Cerebellar nuclear complex (tissue), 1 donor: ENCODE data around the gene VRK2.

ENCODE experiments used
- DNase-seq, 2 experiments: peaks; one replicate each; lab custom pipeline; 2025; lab: John Stamatoyannopoulos, UW

The VRK2 gene

DNA sequence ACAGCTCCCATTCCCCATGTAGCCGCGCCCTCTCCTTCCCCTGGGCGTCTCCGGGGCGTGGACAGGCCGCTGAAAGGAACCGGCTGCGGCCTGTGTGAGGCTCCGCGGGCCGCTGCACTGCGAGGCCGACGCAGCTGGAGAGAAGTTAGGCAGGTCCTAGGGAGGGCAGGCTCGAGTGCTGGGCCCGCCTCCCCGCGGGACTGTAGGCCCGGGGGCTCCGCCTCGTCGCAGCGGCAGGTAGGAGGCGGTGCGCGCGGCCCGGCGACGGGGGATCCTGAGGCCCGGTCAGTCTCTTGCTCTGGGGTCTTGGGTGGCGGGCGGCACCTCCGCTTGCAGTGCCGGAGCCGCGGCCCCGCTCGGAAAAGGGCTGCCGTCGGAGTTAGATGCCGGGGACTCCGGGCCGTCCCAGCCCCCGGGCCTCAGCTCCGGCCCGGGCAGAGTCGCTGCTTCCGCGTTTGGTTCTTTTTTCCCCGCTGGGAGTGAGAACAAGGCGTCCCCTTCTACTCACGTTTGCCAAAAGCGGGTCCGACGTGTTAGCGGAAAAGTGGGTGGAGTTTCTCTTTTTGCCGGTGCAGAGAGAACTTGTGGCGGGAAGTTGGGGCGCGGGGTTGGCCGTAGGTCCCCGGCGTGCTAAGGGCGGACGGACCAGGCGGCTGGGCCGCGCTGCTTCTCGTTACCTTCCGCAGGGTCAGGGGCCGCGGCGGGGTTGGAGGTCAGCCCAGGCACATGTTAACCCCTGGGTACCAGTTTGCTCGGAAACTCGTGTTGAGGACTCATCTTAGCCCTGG, at the start of gene VRK2:
TSS of gene VRK2 (plus strand) at position 222 of the 788 bp plus-strand sequence. CDS start 2,026 bp downstream, outside the sequence.
- no peak for DNase-seq

DNA sequence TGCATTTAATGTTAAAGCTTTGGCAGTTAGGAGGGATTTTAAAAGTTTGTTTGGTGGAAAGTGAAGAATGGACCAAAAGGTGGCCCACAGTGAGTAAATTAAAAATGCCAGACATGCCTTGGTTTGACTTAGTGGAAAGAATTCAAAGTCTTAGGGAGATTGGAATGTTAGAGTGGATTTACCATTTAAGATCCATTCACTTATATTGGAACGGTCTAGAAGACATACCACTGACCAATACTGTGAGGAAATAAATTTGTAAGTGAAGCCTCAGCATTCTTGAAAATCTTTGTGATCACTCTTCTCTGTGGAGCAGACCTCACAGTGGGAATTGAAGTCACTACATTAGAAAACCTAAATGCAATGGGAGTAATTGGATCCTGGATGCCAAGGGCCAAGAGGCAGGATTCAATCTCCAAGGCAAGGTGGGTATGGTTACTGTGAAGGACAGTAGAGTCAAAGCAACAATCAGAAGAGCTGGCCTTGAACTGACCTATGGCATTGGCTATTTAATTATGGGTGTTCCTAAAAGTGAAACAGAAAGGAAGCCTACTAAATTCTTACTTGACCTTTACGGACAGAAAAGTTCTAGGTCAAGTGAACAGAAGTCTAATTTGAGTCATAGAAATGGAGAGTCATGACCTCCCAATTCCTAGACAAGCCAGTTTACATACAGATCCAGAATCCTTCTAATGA, 40.2 kb upstream of the VRK2 start:
- no peak for DNase-seq

DNA sequence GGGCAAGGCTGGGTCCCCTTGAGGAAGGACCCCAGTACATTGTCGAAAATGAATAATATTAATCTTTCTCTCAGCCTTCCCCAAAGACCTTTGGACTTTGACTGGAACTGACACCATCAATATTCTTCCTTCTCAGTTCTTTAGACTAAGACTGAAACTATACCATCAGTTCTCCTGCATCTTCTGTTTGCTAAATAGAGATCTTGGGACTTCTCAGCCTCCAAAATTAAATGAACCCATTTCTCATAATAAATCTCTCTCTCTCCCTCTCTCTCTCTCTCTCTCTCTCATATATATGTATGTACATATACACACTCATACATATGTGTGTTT, 39.7 kb upstream of the VRK2 start:
- DNase-seq: no peak

DNA sequence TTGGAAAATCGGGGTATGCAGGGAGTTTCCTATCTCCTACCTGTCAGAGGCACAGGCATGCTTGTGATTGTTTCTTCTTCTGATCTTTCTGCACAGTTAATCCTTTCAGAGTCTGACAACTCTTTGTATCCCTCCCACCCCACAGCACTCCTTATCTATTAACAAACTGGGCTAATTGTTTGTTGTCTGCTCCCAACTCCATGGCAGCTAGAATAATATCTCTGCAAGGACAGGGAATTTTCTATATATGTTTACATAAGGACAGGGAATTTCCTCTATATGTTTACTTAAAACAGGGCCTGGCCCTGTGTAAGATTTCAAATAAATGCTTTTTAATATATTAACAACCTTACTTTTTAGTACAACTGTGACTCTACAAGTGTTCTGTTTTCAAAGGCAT, 36.0 kb upstream of the VRK2 start:
- no peak for DNase-seq

DNA sequence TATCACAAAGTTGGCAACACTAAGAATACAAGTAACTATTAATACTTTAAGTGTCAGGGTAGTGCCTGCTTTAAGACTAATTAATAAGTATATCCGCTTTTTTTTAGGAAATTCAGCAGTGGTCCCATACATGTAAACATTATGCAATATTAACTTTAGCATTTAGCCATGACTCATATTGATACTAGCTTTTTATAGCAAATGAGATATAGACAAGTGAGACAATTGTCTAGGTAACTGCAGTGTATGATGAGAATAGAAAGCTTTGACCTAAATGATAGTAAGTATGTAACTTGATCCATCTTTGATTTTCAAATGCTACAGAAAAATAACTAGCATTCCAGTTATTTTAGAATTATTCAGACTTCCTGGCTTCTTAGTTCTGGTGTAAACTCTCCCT, 27.4 kb upstream of the VRK2 start:
- DNase-seq: no peak

DNA sequence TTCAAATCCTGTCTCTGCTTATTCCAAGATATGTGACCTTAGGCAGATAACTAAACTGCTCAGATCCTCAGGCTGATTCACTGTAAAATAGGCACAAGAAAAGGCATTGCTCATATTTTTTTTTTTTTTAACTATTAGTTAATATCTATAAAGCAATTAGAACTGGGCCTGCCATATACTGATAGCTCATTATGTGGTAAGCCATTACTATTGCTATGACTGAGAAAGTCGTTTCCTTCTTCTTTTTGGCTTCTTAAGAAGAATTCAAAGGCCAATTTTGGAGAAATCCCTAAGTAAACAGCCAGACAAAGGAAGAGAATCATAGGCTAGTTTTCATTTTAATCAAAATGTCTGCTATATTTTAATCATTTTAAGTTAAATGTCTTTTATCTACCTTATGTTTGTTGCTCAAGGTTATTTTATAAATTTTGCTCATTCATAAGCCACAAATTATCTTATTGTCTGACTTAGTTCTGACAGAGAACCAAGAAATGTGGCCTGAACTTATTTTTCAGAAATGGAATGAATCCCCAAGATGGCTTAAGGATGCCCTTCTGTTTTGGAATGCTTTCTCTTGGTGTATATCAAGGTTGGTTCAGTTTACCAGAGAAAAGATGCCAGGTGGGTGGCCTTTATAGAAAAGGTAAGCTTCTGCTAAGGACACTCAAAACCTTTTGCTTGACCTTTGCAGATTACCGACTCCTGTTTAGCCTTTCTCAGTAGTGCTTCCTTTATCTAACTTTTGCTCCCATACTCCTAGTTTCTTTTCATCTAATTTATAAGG, 21.3 kb upstream of the VRK2 start:
- no peak for DNase-seq

DNA sequence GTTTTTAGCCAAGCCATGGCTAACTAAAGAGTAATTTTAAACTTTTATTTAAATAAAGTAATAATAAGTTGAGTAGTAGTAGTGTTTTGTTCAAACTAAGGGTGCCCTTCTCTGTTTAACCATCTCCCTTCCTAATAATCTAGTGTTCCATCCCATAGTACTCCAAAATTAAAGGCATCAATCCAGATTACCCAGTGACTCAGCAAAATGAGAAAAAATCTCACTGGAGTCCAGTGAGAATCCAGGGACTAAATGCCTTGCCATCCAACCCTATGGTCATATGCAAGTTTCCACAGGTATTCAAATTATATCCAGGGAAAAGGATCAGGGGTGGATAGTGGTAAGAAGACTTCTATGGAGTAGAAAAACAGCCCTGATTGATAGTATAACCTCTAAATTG, 19.6 kb upstream of the VRK2 start:
- DNase-seq: no peak

DNA sequence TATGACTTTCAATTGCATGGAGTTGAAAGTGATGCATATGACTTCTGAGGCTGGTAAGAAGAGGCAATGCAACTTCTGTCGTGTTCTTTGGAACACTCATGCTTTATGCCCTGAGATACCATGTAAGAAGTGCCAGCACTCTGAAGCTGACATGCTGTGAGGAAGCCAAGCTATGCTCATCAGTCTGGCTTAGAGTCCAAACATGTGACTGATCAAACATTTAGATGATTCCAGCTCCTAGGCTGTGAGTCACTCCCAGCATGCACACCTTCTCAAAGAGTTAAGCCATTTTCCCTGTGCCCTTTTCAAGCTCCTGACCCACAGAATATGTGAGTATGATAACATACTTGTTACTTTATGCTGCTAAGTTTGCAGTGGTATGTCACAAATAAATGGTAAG, 15.8 kb upstream of the VRK2 start:
- DNase-seq: no peak

DNA sequence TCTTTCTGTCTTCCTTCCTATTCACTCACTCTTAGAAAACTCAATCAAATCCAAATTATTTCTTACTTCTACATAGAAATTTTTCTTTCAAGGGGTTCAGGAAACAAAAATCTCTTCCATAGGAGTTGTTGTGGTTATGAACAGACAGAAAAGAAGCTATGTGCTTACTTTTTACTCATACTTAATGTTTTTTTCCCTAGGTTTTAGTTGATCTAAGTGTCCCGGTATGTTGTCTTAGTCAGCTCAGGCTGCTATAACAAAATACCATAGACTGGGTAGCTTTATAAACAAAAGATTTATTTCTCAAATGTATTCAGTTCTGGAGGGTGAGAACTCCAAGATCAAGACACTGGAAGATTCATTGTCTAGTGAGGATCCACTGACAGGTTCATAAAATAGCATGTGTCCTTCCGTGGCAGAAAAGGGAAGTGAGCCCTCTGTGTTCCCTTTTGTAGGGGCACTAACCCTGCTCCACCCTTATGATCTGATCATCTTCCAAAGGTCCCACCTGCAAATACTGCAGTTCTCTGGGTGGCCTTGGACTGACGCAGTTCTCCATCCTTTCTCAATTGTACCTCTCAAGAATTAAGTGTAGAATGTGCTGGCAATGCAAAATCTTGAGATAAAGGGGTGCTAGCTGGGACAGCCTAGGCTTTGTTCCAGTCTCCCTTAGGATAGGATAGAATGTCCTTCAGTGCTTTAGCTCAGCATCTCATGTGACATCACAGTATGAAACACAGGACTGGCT, 14.4 kb upstream of the VRK2 start:
- DNase-seq: no peak

DNA sequence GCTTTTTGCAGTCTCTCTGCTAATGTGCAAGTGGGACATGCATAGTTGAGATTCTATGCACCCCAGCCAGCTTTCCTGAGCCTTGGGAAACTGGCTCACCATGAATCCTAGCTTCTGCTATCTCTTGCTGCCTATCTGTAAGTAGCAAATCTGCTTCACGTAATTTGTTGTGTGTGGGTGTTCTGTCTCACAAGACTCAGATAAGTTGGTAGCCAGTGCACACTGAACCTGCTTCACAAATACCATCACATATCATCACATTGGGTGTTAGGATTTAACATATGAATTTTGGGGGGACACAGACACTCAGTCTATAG, 13.9 kb upstream of the VRK2 start:
- no peak for DNase-seq

DNA sequence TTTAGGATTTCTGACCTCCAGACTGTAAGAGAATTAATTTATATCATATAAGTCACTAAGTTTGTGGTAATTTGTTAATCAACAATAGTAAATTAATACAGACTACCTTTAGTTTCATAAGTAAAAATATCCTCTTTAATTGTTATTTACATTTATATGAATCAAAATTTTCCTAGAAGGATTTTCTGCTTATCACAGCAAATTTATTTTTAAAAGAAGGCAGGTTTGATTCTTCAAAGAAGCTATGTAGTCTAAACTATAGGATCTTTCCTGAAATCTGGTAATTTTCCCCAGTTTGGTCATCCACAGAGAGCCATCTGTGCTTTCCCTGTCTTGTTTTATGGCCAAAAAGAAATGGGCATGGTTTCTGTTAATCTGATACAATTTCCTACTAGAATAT, 13.1 kb upstream of the VRK2 start:
- no peak for DNase-seq

DNA sequence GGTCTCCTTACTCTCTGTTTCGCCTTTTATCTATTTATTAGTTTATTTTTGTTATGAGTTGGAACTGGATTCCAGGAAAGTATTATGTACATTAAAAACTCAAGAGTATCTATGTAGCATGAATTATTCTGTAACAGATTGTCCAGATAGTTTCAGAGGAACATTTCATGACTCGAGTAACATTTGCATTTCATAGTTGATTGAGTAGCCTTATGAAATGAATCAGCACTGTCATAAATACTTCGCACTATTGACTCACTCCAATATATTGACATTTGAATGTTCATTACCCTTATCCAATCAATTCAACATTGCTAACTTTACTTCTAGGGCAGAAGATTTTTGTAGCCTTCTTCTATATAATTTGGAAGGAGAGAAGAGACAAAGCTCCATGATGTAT, 11.3 kb upstream of the VRK2 start:
- DNase-seq: no peak

DNA sequence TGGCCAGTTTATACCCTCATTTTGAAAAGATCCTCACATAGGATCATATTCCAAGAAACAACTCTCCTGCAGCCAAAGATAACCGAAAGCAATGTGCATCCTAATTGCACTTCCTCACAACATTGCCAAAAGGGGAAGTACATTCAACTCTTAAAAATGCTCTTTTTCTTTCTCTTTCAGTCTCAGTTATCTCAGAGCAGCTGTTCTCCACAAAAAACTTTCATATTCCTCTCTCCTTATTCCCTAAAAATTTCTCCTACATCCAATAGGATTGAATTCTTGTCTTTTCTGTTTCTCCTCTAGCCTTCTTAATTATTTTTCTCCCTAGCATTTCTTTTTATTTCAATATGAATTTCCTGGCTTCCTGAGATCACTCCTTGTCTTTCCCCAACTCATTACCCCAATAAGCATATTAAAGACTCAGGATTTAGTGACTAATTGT, 7.4 kb upstream of the VRK2 start:
- no peak for DNase-seq

DNA sequence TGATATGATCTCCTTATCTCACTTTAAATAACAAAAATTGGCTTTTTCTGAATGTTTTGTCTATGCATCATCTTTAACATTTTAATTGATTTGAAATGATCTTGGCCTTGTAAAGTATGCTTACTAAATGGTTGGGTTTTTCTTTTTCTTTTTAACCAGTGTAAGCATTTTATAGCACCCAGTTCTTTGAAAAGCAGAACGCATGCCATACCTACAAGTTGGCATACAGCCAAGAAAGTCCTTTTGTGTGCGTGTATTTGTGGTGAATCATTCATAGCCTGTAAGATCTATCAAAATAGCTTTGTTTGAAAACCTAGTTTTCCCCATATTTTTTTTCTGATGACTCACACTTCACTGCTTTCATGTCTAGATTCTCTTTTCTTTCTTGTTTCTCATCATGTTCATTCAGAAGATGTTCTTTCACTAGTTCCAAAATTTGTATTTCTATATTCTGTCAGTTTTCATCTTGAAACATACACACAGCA, 4.1 kb upstream of the VRK2 start:
- DNase-seq: no peak

DNA sequence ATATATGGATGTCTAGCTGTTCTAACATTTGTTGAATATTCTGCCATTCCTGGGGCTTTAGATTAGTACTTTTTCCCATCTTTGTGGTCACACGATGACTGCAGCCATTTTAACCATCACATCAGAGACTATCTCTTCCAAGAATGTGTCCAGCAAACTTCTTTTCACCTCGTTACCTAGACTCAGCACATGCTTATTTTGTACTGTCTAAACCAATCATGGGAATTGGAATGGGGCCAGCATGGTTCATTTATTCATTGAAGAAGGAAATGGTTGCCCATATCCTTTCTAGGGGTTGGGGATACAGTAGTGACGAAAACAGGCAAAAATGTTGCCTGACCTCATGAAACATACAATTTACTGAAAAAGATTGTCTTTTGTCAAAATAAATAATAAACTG, 2.5 kb upstream of the VRK2 start:
- no peak for DNase-seq

DNA sequence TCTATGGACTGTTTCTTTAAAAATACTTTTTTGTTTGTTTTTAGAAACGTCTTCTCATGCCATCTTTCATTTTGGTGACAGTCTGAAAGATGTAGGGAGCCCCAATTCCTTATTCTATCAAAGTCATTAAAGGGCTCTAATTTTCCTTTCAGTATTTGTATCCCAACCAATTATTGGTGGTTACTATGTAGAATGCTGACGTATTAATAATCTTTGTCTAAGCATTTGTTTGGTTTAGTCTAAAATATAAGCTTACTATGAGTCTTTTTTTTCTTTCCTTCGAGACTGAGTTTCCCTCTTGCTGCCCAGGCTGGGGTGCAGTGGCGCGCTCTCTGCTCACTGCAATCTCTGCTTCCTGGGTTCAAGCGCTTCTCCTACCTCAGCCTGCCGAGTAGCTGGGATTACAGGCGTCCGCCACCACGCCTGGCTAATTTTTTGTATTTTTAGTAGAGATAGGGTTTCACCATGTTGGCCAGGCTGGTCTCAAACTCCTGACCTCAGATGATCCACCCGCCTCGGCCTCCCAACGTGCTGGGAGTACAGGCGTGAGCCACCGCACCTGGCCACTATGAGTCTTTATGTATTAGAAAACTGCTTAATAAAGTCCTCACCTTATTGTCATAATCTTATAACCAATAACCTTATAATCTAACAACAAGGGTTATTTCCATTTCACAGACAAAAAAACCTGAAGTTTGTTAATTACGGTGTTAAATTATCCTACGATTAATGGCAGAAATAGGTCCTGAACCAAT, 849 bp upstream of the VRK2 start:
- no peak for DNase-seq

DNA sequence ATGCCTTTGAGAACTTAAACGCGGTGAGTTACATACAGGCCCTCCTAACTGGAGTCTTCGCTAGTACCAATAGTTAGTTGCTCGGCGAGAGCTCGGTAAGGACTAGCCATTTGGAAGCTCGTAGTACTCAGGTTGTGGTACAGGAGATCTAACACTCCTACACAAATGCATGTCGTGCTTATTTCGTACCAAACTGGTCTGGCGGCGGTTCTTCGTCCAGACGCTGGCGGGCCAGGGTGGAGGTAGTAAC, 346 bp upstream of the VRK2 start:
- DNase-seq: no peak

DNA sequence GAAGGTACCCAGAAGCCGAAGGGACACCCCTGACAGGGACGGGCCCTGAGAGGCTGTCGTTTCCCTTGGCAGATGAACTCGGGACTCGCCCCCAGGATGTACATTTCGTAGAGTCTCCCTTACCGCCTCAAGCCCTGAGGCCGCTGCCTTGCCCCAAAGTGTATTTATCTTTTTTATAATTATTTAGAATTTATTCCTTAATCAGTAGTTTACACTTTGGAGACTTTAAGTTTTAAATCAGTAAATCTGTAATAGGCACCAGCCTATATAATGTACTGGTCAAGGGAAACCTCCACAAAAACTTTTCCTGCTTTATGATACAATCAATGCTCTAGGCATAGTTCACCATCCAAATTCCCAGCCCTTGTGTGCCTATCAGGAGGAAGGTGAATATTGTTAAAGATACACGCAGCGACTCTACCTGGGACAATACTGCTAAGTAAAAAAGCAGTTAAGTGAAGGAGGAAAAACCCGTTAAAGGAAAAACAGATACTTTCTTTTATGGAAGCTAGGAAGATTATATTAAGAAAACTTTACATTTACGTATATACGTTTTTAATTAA, 848 bp downstream of the VRK2 start:
- no peak for DNase-seq

DNA sequence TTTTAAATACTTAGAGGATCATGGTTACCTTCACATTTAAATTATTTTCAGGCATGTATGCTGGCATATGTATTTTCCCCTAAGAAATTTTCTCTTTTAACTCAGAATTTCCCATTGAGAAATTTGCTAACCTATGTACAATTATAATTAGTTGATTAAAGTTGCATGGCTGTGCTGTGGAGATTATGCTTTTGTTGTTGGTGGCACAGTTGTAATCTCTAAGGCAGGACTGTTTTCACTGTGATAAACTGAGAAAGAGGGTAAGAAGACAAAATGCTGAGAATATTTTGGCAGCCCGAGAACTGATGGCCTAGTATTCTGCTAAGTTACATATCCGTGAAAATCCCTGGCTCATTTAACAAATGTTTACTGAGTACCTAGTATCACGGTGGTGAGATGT, 1.4 kb downstream of the VRK2 start:
- DNase-seq: no peak

DNA sequence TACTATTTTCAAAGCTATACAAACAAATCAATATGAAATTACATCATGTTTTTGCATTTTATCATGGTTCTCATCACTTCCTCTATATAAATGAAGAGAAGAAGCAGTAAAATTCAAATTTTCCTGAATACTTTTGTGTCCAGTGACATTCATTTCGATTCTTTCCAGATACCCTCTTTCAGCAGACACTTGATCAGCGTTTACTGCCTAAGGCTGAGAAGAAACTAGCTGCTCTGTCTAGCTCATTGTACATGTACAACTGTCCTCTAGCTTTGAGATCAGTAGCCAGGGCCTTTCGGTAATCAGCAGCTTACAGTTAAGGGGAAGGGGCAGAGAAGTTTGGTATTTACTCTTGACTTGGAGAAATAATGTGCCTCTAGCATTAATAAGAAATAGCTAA, 4.8 kb downstream of the VRK2 start:
- no peak for DNase-seq

DNA sequence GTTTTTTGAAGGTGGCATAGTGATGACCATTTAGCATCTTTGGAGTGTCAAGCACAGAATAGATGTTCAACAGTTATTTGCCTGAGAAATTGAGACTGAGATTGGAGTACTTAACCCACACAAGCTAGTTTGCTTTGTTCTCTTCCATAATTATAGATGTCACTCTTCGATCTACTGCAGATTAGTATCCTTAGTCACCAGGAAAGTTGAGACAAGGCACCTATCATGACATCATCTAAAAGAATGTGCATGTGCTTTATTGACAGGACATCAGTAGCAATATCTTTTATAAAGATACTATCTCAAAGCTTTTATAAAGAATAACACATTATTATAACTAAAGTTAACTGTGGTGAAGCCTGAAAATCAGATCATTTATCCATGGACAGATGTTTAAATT, 6.4 kb downstream of the VRK2 start:
- DNase-seq: no peak

DNA sequence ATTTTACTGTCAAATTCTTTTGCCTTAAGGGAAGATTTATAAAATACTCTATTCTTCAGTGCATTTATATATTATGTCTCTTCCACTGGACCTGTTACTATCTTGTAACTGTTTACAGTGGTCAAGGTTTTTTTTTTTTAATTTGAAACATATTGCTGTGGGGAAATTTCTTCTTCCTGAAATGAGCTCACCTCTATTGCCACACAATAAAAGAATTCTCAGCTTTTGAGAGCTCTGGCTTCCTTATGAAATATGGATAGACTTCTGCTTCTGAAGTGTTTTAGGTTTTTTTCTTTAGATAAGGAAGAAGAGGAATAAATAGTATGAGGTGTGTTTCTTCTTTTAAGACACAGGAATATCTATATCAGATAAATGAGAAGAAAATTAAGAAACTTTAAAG, 7.7 kb downstream of the VRK2 start:
- DNase-seq: no peak
